Adrenal gland (tissue), 12 donors: Measurements from ENCODE around the gene PRKN. TPM values are rescaled to one million over a fixed set of nuclear protein-coding genes. Genes with fewer than 3 reads are reported as not detected.
"Not testable (repeated sequence)": the region's sequence is repeated elsewhere in the genome, so short reads cannot be mapped to it uniquely, and the experiment has no call there.

ENCODE experiments used
- DNase-seq, 7 donors: peaks; one replicate each; pipeline ENCODE4 v3.0.0-alpha.2; 2019 to 2020
- H3K27ac ChIP-seq, 5 donors: fragments of 200-600 bp; sonication (generic) in 4 of 5; 1 replicate in 3 of 5; 2 replicates in 2 of 5; pipeline versions ENCODE4 v1.5.1 to v1.8.0; 2016 to 2020; ENCODE audit warnings: mild to moderate bottlenecking in 1 of 5
- H3K27me3 ChIP-seq: fragments of 200-600 bp; 2 replicates; pipeline ENCODE4 v1.8.0; 2021
- H3K36me3 ChIP-seq, 2 donors: fragments of 200-600 bp; replicated peaks in 1 of 2; 1 replicate in 1 of 2; 2 replicates in 1 of 2; pipeline versions ENCODE4 v1.5.1 to v1.8.0; 2018 to 2022
- H3K4me1 ChIP-seq, 2 donors: fragments of 200-600 bp; replicated peaks in 1 of 2; 1 replicate in 1 of 2; 2 replicates in 1 of 2; pipeline versions ENCODE4 v1.5.1 to v1.8.0; 2018 to 2021
- H3K4me3 ChIP-seq, 4 donors: fragments of 200-600 bp; sonication (generic) in 3 of 4; one replicate each; pipeline ENCODE4 v1.5.1; 2016 to 2018
- H3K9me3 ChIP-seq, 3 donors: fragments of 200-600 bp; sonication (generic) in 1 of 3; replicated peaks in 1 of 3; 1 replicate in 2 of 3; 2 replicates in 1 of 3; pipeline versions ENCODE4 v1.5.1 to v1.8.0; 2016 to 2021
- POLR2A ChIP-seq, 2 donors: fragments of 450-650 bp; IDR thresholded peaks; one replicate each; pipeline ENCODE4 v1.6.1; 2017; ENCODE audit warnings: antibody characterized with exemption in 2 of 2, mild to moderate bottlenecking in 2 of 2, moderate library complexity in 1 of 2
- WGBS, 4 donors: extraction: QIAGEN DNeasy Blood & Tissue Kit in 2 of 4; methylation state at CpG; one replicate each; pipeline versions ENCODE4 v1.1.5 to v1.1.7; 2013 to 2017; 5-methylcytosine and 5-hydroxymethylcytosine counted together
- intact Hi-C, 2 donors: fragments of 100-400 bp; cut with DNase I; formaldehyde crosslinking; loops; one replicate each; pipeline versions ENCODE4 v1.14.1 to v1.15.0; 2022 to 2023
- polyA plus RNA-seq, 3 donors: library from polyadenylated mRNA; stranded (reverse); fragments of 200-250 nt in 2 of 3; fragments of 350-450 nt in 1 of 3; fragmentation: Illumina TruSeq in 1 of 3; extraction: RNeasy Lipid Tissue Mini Kit (QIAGEN cat#74804) in 1 of 3; gene quantifications; one replicate each; pipeline ENCODE4 v1.2.3, GENCODE V29; 2013 to 2014
- total RNA-seq, 9 donors: library from RNA; depleted of rRNA in 4 of 9; stranded (reverse); fragments of >200 nt in 4 of 9; fragments of 120-200 nt in 1 of 9; fragmentation: NEBNext Ultra II Directional in 1 of 9; extraction: Animal tissue kit (Norgen Biotek cat#: 25700) in 1 of 9; gene quantifications; one replicate each; pipeline versions ENCODE4 v1.1.0 to v1.2.4, GENCODE V29; 2013 to 2023
- TF ChIP-seq, protein P1 (sequence below), 6 experiments: fragments of 450-650 bp in 4 of 6; fragments of 200-600 bp in 2 of 6; sonication (generic) in 1 of 6; IDR thresholded peaks; 1 replicate in 5 of 6; 2 replicates in 1 of 6; pipeline versions ENCODE4 v1.5.1 to v1.8.0; 2016 to 2021; ENCODE audit warnings: antibody characterized with exemption in 6 of 6, mild to moderate bottlenecking in 2 of 6, moderate library complexity in 1 of 6
- donor health status: healthy with polysubstance abuse.
- donor health status: Bipolar disorder and iron deficiency.
- donor health status: DM: yes; HTN: yes; CAD: no.
- donor health status: DM: no; HTN: no; CAD: no.
- donor health status: DM: no; HTN: no; CAD: no.
- donor health status: DM: yes; HTN: yes; CAD: no.

PRKN gene
- total and polyA plus RNA-seq, 12 donors = 1.9 to 159 (median 13.3) TPM

DNA sequence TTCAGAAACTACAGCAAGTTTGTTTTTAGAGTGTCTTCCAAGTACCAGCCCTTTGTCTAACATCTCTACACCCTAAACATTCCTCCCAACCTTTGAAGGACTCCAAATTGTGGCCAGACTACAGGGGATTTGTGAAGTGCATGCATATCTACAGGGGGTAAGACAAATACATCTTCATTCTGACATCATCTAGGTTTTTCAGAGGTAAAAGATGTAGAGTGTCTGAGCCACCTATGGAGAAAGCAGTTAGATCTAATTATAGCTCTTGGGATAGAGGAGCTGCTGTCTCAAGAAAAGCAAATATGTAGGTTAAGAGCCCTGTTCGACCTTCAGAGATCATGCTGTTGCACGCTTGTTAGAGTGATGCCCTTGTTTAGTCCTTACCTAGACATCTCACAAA is 836.0 kb downstream of the PRKN start:
- H3K36me3 ChIP-seq = no peaks in the 10 kb centered on the region
- H3K4me3 ChIP-seq = no peak overlapping the region
- no peak for TF ChIP-seq POLR2A (IDR thresholded peaks at IDR 0.05)
- TF ChIP-seq, protein P1, sequence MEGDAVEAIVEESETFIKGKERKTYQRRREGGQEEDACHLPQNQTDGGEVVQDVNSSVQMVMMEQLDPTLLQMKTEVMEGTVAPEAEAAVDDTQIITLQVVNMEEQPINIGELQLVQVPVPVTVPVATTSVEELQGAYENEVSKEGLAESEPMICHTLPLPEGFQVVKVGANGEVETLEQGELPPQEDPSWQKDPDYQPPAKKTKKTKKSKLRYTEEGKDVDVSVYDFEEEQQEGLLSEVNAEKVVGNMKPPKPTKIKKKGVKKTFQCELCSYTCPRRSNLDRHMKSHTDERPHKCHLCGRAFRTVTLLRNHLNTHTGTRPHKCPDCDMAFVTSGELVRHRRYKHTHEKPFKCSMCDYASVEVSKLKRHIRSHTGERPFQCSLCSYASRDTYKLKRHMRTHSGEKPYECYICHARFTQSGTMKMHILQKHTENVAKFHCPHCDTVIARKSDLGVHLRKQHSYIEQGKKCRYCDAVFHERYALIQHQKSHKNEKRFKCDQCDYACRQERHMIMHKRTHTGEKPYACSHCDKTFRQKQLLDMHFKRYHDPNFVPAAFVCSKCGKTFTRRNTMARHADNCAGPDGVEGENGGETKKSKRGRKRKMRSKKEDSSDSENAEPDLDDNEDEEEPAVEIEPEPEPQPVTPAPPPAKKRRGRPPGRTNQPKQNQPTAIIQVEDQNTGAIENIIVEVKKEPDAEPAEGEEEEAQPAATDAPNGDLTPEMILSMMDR (IDR thresholded peaks at IDR 0.05) = no peak
- no peak overlapping the region for H3K27ac ChIP-seq
- H3K27me3 ChIP-seq = no peaks in the 10 kb centered on the region
- intact Hi-C loops = no loop called here
- peaks cover 0 to 9% of the 10 kb centered on the region in 2 donors for H3K4me1 ChIP-seq
- no peaks in the 10 kb centered on the region for H3K9me3 ChIP-seq
- DNase-seq = no peak
- WGBS, 4 donors = 81 to 93% (median 83%) methylated on average over 2 of the region's 2 CpGs

GRCh38 chr6:161890832-161891297 is 836.7 kb downstream of the PRKN start:
- intact Hi-C loops = no loop called here
- Histone ChIP-seq H3K4me3 (no peak overlapping the region), H3K27me3 (no peaks in the 10 kb centered on the region), H3K4me1 (peaks cover 0 to 9% of the 10 kb centered on the region in 2 donors), H3K9me3 (no peaks in the 10 kb centered on the region), H3K27ac (no peak overlapping the region), H3K36me3 (no peaks in the 10 kb centered on the region)
- 65 to 75% (median 68%) methylated on average over 15 of the region's 15 CpGs for WGBS, 4 donors
- DNase-seq = no peak
- TF ChIP-seq, protein P1 (IDR thresholded peaks at IDR 0.05) = no peak
- no peak for TF ChIP-seq POLR2A (IDR thresholded peaks at IDR 0.05)

DNA sequence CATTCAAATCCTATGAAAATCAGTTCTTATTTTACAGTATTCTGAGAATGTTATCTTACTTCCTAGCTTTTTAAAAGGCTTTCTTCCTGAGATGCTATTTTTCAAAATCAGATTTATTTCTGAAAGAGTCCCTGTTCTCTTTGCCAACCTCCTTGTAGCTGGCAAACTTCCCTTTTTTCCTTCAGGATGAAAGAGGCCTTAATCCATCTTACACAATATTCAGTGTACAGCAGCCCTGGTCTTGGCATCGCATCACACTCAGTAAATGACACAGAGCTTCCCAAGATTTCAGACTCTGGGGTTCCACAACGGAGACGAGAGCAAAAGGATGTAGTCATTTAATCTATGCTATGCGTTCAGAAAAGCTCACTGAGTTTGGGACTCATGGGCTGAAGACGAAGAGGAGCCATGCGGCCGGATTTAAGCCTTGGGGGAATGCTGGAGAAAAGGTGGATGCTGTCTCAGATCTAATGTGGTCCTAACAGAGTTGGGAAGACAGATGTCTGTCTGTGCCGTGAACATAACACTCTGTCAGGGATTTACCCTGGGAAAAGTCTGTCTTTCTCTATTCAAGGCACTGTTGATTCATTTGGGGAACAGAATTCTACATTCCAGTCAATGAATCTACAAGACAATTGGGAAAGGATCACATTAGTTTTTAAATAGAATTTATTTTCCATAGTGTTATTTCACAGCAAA is 837.3 kb downstream of the PRKN start:
- intact Hi-C loops = no loop called here
- WGBS, 4 donors = 35 to 51% (median 47%) methylated on average over 8 of the region's 8 CpGs
- peak overlapping the region in 1 of 5 donors; percentile 20 for H3K27ac ChIP-seq

GRCh38 chr6:161889324-161889723 is 838.2 kb downstream of the PRKN start:
- H3K9me3 ChIP-seq = no peaks in the 10 kb centered on the region
- peaks cover 0 to 9% of the 10 kb centered on the region in 2 donors for H3K4me1 ChIP-seq
- H3K4me3 ChIP-seq = no peak overlapping the region
- no peaks in the 10 kb centered on the region for H3K27me3 ChIP-seq
- WGBS, 4 donors = 80 to 95% (median 91%) methylated on average over 7 of the region's 7 CpGs
- TF ChIP-seq POLR2A (IDR thresholded peaks at IDR 0.05) = no peak
- TF ChIP-seq, protein P1 (IDR thresholded peaks at IDR 0.05) = no peak
- no peaks in the 10 kb centered on the region for H3K36me3 ChIP-seq
- DNase-seq = no peak
- intact Hi-C loops = no loop called here
- no peak overlapping the region for H3K27ac ChIP-seq

More for the DNA sequence above, 837.3 kb downstream of the PRKN start:
- H3K27me3 ChIP-seq = no peaks in the 10 kb centered on the region
- H3K4me3 ChIP-seq = no peak overlapping the region
- peaks cover 0 to 9% of the 10 kb centered on the region in 2 donors for H3K4me1 ChIP-seq
- peak in 6 of 7 donors; percentile 42 to 61 (median 51) for DNase-seq
- H3K9me3 ChIP-seq = no peaks in the 10 kb centered on the region
- TF ChIP-seq, protein P1 (IDR thresholded peaks at IDR 0.05) = no peak
- TF ChIP-seq POLR2A (IDR thresholded peaks at IDR 0.05) = no peak
- no peaks in the 10 kb centered on the region for H3K36me3 ChIP-seq

DNA sequence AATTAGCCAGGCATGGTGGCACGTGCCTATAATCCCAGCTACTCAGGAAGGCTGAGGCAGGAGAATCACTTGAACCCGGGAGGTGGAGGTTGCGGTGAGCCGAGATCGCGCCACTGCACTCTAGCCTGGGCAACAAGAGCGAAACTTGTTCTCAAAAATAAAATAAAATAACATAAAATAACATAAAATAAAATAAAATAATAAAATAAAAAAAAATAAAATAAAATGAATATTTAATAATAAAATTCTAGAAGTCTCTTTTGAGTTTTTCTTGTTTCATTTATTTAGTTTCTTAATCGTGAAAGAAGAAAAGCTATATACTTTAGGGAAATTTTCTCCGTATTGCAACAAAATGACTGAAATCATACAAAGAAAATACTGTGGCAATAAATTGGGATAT is 841.0 kb downstream of the PRKN start:
- 95 to 98% (median 97%) methylated on average over 9 of the region's 9 CpGs for WGBS, 4 donors
- H3K9me3 ChIP-seq, H3K27me3 ChIP-seq: not testable (repeated sequence)

More for the DNA sequence above, 841.0 kb downstream of the PRKN start:
- DNase-seq, H3K4me3 ChIP-seq, H3K27ac ChIP-seq, H3K36me3 ChIP-seq, H3K4me1 ChIP-seq, intact Hi-C loops: not testable (repeated sequence)
